Aorta (tissue), 5 donors: ENCODE results near the gene MRPL53. TPM values are rescaled to one million over a fixed set of nuclear protein-coding genes. Genes with fewer than 3 reads are reported as not detected.
A peak's percentile ranks its signal among the peaks of the same experiment; 100 is the strongest.

Experiments
- ATAC-seq: fragments of 200-7000 bp; cut with Tn5 transposase; one replicate; pipeline ENCODE4 v1.9.1; 2022; ENCODE audit warnings: moderate library complexity; ENCODE audit not compliant: low FRiP score
- DNase-seq, 2 donors: peaks; one replicate each; pipeline ENCODE4 v3.0.0-alpha.2; 2020
- H3K27ac ChIP-seq, 2 donors: one replicate each; pipeline ENCODE4 v1.5.1; 2013; ENCODE audit warnings: low read length in 2 of 2, mild to moderate bottlenecking in 2 of 2, moderate library complexity in 2 of 2, control low read depth in 1 of 2, inconsistent platforms in 1 of 2, low read depth in 1 of 2
- H3K27me3 ChIP-seq, 2 donors: one replicate each; pipeline ENCODE4 v1.6.1; 2013; ENCODE audit warnings: control low read depth in 1 of 2, low read length in 1 of 2, mild to moderate bottlenecking in 1 of 2, moderate library complexity in 1 of 2; ENCODE audit not compliant: insufficient read depth in 2 of 2, control insufficient read depth in 1 of 2
- H3K36me3 ChIP-seq, 2 donors: one replicate each; pipeline ENCODE4 v1.6.1; 2013; ENCODE audit warnings: control low read depth in 1 of 2, low read length in 1 of 2, mild to moderate bottlenecking in 1 of 2; ENCODE audit not compliant: insufficient read depth in 2 of 2, control insufficient read depth in 1 of 2
- H3K4me1 ChIP-seq, 2 donors: one replicate each; pipeline ENCODE4 v1.6.1; 2013; ENCODE audit warnings: low read length in 2 of 2, control low read depth in 1 of 2, mild to moderate bottlenecking in 1 of 2, moderate library complexity in 1 of 2; ENCODE audit not compliant: insufficient read depth in 2 of 2, control insufficient read depth in 1 of 2
- H3K4me3 ChIP-seq, 2 donors: one replicate each; pipeline ENCODE4 v1.5.1; 2013; ENCODE audit warnings: low read length in 2 of 2, control low read depth in 1 of 2, mild to moderate bottlenecking in 1 of 2
- H3K9me3 ChIP-seq: one replicate; pipeline ENCODE4 v1.6.1; 2013; ENCODE audit warnings: mild to moderate bottlenecking, low read length; ENCODE audit not compliant: control insufficient read depth
- WGBS, 2 donors: extraction: QIAGEN DNeasy Blood & Tissue Kit; methylation state at CpG; one replicate each; pipeline ENCODE4 v1.1.7; 2013; 5-methylcytosine and 5-hydroxymethylcytosine counted together
- intact Hi-C, 2 donors: fragments of 100-400 bp; cut with DNase I; formaldehyde crosslinking; loops; one replicate each; pipeline versions ENCODE4 v1.14.2 to v1.15.0; 2022
- long read RNA-seq, 2 donors: library from polyadenylated mRNA; unstranded; transcript quantifications; one replicate each; pipeline ENCODE4 v2.0.0, GENCODE V29; 2020 to 2021
- polyA plus RNA-seq, 2 donors: library from polyadenylated mRNA; stranded (reverse); fragments of 200-250 nt; gene quantifications; one replicate each; pipeline ENCODE4 v1.2.3, GENCODE V29; 2013
- total RNA-seq, 2 donors: library from RNA; stranded (reverse); fragmentation: NEBNext Ultra II Directional; extraction: Animal tissue kit (Norgen Biotek cat#: 25700); gene quantifications; one replicate each; pipeline ENCODE4 v1.2.1, GENCODE V29; 2021
- donor health status: healthy with polysubstance abuse.
- donor health status: Bipolar disorder and iron deficiency.
- donor health status: DM: no; HTN: no; CAD: no.
- donor health status: DM: no; HTN: no; CAD: no.
- donor health status: DM: yes; HTN: yes; CAD: no.

MRPL53 gene
- total RNA-seq (10 to 100 TPM; 56.6 to 63.1 TPM), polyA plus RNA-seq (10 to 100 TPM; 55.1 to 55.8 TPM)
- long read RNA-seq, donor 1, transcript MRPL53-201 (3 exons, 1,162 nt), result major isoform, 7 of 12 reads
- long read RNA-seq, donor 1, partial matches to known transcripts, result 4 of 12 reads
- long read RNA-seq, donor 1, other reads (novel, unspliced or antisense), result 0 of 12 reads
- long read RNA-seq, donor 2, transcript MRPL53-201 (3 exons, 1,162 nt), result major isoform, 9 of 11 reads
- long read RNA-seq, donor 2, partial matches to known transcripts, result 1 of 11 reads
- long read RNA-seq, donor 2, other reads (novel, unspliced or antisense), result 0 of 11 reads

GRCh38 chr2:74472086-74472944 is at the start of gene MRPL53:
MRPL53 (minus strand) TSS chr2:74472680; CDS start chr2:74472660, 20 bp downstream.
- peak; percentile 97 to 99 for DNase-seq
- Histone ChIP-seq H3K27me3 (no peaks in the 10 kb centered on the region), H3K36me3 (peaks cover 0 to 2% of the 10 kb centered on the region in 2 donors), H3K4me3 (peak within 1 kb of the TSS; percentile 29 to 86), H3K27ac (peak within 1 kb of the TSS; percentile 80 to 97), H3K9me3 (no peaks in the 10 kb centered on the region), H3K4me1 (no peaks in the 10 kb centered on the region)
- 0 to 1% methylated on average over 66 of the region's 66 CpGs for WGBS, 2 donors
- intact Hi-C loops, result no loop called here
- ATAC-seq, result peak; percentile 96

GRCh38 chr2:74516650-74517049 is 44.2 kb upstream of the MRPL53 start:
- Histone ChIP-seq H3K4me1 (no peaks in the 10 kb centered on the region), H3K4me3 (no peak overlapping the region), H3K9me3 (no peaks in the 10 kb centered on the region), H3K27ac (no peak overlapping the region), H3K27me3 (peaks cover 0 to 3% of the 10 kb centered on the region in 2 donors), H3K36me3 (no peaks in the 10 kb centered on the region)
- intact Hi-C loops, result no loop called here
- ATAC-seq, result no peak
- DNase-seq, result no peak
- 64 to 65% methylated on average over 13 of the region's 13 CpGs for WGBS, 2 donors

- ATAC-seq, result peak; percentile 42
Observed at GRCh38 chr2:74515981-74516633, 43.6 kb upstream of the MRPL53 start.

GRCh38 chr2:74515271-74515980 is 42.9 kb upstream of the MRPL53 start:
- peaks cover 0 to 3% of the 10 kb centered on the region in 2 donors for H3K27me3 ChIP-seq
- intact Hi-C loops, result no loop called here
- DNase-seq (no peak), ATAC-seq (no peak)
- no peaks in the 10 kb centered on the region for H3K4me1 ChIP-seq
- no peak overlapping the region for H3K27ac ChIP-seq
- H3K9me3 ChIP-seq, result no peaks in the 10 kb centered on the region
- no peak overlapping the region for H3K4me3 ChIP-seq
- WGBS, 2 donors, result 4 to 6% methylated on average over 53 to 60 of the region's 60 CpGs
- H3K36me3 ChIP-seq, result no peaks in the 10 kb centered on the region

More at GRCh38 chr2:74515981-74516633, 43.6 kb upstream of the MRPL53 start:
- H3K36me3 ChIP-seq, result no peaks in the 10 kb centered on the region
- 2 to 3% methylated on average over 67 to 72 of the region's 72 CpGs for WGBS, 2 donors
- H3K27ac ChIP-seq, result no peak overlapping the region
- intact Hi-C loops, result no loop called here
- no peak overlapping the region for H3K4me3 ChIP-seq
- peaks cover 0 to 3% of the 10 kb centered on the region in 2 donors for H3K27me3 ChIP-seq
- peak; percentile 78 to 84 for DNase-seq
- H3K4me1 ChIP-seq, result no peaks in the 10 kb centered on the region
- no peaks in the 10 kb centered on the region for H3K9me3 ChIP-seq

GRCh38 chr2:74514368-74515270 is 42.1 kb upstream of the MRPL53 start, which contains the start of gene TLX2:
TLX2 (plus strand) TSS chr2:74514450; CDS start chr2:74514807, 357 bp downstream.
- DNase-seq (no peak), ATAC-seq (no peak)
- intact Hi-C loops, result no loop called here
- Histone ChIP-seq H3K4me3 (no peak within 1 kb of the TSS), H3K9me3 (no peaks in the 10 kb centered on the region), H3K36me3 (no peaks in the 10 kb centered on the region), H3K4me1 (no peaks in the 10 kb centered on the region), H3K27ac (no peak within 1 kb of the TSS), H3K27me3 (no peaks in the 10 kb centered on the region)
- WGBS, 2 donors, result 3 to 5% methylated on average over 52 to 82 of the region's 82 CpGs

GRCh38 chr2:74513605-74514367 is 41.3 kb upstream of the MRPL53 start:
- no peaks in the 10 kb centered on the region for H3K4me1 ChIP-seq
- ATAC-seq (no peak), DNase-seq (peak in 1 of 2 donors; percentile 72)
- H3K36me3 ChIP-seq, result no peaks in the 10 kb centered on the region
- intact Hi-C loops, result no loop called here
- 6% methylated on average over 49 to 52 of the region's 52 CpGs for WGBS, 2 donors
- no peak overlapping the region for H3K4me3 ChIP-seq
- H3K9me3 ChIP-seq, result no peaks in the 10 kb centered on the region
- H3K27ac ChIP-seq, result no peak overlapping the region
- no peaks in the 10 kb centered on the region for H3K27me3 ChIP-seq
